Stimulated activated naive CD8-positive, alpha-beta T cell treated with anti-CD3 and anti-CD28 coated beads, Interleukin-15, Interleukin-2, amounts not matched to agents 100 ng/mL and 50 ng/mL, for 24 hours (primary cell): ENCODE measurements around the gene CIB4.

ENCODE experiments used
- H3K27ac Mint-ChIP-seq: one replicate; pipeline ENCODE4 v1.8.0; 2021; ENCODE audit warnings: mild to moderate bottlenecking, mixed read lengths
- H3K27me3 Mint-ChIP-seq: one replicate; pipeline ENCODE4 v1.8.0; 2021; ENCODE audit warnings: mixed read lengths
- H3K36me3 Mint-ChIP-seq: one replicate; pipeline ENCODE4 v1.8.0; 2021; ENCODE audit warnings: low read depth, mixed read lengths
- H3K4me1 Mint-ChIP-seq: one replicate; pipeline ENCODE4 v1.8.0; 2021; ENCODE audit warnings: low read depth, mixed read lengths
- H3K4me3 Mint-ChIP-seq: one replicate; pipeline ENCODE4 v1.8.0; 2021; ENCODE audit warnings: mild to moderate bottlenecking, mixed read lengths
- H3K9me3 Mint-ChIP-seq: one replicate; pipeline ENCODE4 v1.8.0; 2021; ENCODE audit warnings: mixed read lengths

CIB4 gene

GRCh38 chr2:26582890-26583289, 58.3 kb downstream of the CIB4 start:
- H3K27ac Mint-ChIP-seq: no peak overlapping the region
- no peak overlapping the region for H3K4me3 Mint-ChIP-seq
- H3K9me3 Mint-ChIP-seq: no peaks in the 10 kb centered on the region
- no peaks in the 10 kb centered on the region for H3K36me3 Mint-ChIP-seq
- no peaks in the 10 kb centered on the region for H3K4me1 Mint-ChIP-seq
- peaks cover 19% of the 10 kb centered on the region for H3K27me3 Mint-ChIP-seq

GRCh38 chr2:26581991-26582842, 58.9 kb downstream of the CIB4 start:
- Mint-ChIP-seq H3K4me1 (no peaks in the 10 kb centered on the region), H3K27me3 (peaks cover 19% of the 10 kb centered on the region), H3K27ac (no peak overlapping the region), H3K36me3 (no peaks in the 10 kb centered on the region), H3K9me3 (no peaks in the 10 kb centered on the region), H3K4me3 (no peak overlapping the region)

DNA sequence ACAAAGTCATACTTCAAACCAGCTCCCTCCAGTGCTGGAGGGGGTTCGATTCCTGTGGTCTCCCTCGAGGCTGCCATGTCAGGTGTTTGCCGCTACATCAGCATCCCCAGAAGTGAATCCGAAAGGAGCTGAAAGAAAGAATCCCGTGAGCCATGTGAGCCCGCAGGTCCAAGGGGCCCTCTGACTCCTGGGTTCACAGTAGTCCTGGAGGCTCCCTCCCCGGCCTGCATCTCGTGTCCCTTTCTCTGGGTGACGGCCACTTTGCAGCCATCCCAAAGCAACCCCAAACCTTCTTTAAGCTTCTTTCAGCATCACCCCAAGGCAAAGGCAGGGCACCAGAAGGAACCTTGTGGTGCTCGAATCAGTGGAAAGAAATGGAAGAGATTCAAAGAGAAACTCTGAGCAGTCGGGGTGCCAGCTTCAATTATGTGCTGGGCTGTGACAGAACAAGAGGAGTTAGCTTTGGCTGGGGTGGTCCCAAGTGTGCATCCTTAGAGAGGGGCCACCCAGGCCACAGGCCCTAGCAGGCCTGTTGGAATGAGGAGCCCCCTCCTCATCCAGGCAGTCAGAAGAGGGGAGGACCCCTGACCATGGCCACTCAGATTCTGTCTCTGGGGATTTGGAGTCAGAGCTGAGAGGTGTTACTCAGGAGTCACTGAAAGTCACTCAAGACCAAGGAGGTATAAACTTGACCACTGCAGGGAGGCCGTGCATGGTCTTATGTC, 59.7 kb downstream of the CIB4 start:
- no peaks in the 10 kb centered on the region for H3K4me1 Mint-ChIP-seq
- H3K36me3 Mint-ChIP-seq: no peaks in the 10 kb centered on the region
- H3K27ac Mint-ChIP-seq: no peak overlapping the region
- peaks cover 17% of the 10 kb centered on the region for H3K27me3 Mint-ChIP-seq
- no peaks in the 10 kb centered on the region for H3K9me3 Mint-ChIP-seq
- no peak overlapping the region for H3K4me3 Mint-ChIP-seq

- H3K36me3 Mint-ChIP-seq: no peaks in the 10 kb centered on the region
- H3K9me3 Mint-ChIP-seq: no peaks in the 10 kb centered on the region
- H3K27ac Mint-ChIP-seq: no peak overlapping the region
- peaks cover 10% of the 10 kb centered on the region for H3K27me3 Mint-ChIP-seq
- no peak overlapping the region for H3K4me3 Mint-ChIP-seq
- no peaks in the 10 kb centered on the region for H3K4me1 Mint-ChIP-seq
Measured at GRCh38 chr2:26580751-26581150, 60.4 kb downstream of the CIB4 start.

- H3K36me3 Mint-ChIP-seq: no peaks in the 10 kb centered on the region
- no peak overlapping the region for H3K27ac Mint-ChIP-seq
- H3K4me1 Mint-ChIP-seq: no peaks in the 10 kb centered on the region
- H3K4me3 Mint-ChIP-seq: no peak overlapping the region
- no peaks in the 10 kb centered on the region for H3K9me3 Mint-ChIP-seq
- H3K27me3 Mint-ChIP-seq: peaks cover 7% of the 10 kb centered on the region
Measured at GRCh38 chr2:26580151-26580550, 61.0 kb downstream of the CIB4 start.

DNA sequence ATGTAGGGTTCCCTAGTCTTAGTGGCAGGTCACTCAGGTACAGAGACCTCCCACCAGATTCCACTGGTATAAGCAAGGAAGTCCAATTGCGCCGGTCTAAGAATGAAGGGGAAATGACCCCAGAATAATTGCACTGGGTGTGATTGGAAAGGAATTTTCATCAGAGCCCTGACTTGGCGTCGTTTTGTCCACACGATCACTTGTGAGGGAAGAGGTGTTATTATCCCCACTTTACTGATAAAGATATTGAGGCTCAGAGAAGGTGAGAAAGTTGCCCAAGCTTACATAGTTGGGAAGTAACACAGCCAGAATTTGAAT, 61.5 kb downstream of the CIB4 start:
- H3K4me1 Mint-ChIP-seq: no peaks in the 10 kb centered on the region
- no peaks in the 10 kb centered on the region for H3K9me3 Mint-ChIP-seq
- peaks cover 7% of the 10 kb centered on the region for H3K27me3 Mint-ChIP-seq
- H3K27ac Mint-ChIP-seq: no peak overlapping the region
- H3K36me3 Mint-ChIP-seq: no peaks in the 10 kb centered on the region
- H3K4me3 Mint-ChIP-seq: no peak overlapping the region

DNA sequence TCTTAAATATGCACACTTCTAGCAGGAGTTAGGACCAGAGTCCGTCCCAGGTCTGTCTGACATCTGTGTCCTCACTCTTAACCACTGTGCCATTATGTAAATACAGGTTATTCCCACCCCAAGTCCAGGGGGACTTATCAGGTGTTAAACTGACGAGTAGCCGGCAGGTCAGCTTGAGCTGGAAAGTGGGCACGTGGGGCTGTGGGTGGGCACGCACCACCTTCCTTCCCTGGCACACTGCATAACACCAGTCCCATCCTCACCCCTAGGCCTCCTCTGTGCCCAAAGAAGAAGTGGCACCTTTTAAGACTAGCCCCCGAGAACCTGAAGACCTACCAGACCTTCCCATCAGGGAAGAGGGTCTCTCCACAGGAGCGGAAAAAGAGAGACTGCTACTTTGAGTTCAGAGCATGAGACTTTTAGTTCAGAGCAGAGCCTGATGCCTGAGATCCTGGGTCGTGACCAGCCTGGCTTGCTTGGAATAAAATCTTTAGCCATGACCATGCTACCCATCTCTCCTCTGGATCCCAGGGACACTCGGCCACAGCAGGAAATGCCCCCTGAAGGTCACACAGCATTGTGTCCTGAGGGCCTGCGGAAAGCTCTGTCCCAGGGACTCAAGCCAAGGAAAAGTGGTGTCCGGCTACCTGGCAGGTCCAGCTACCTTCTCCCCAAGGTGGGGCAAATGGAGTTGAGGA, 62.0 kb downstream of the CIB4 start:
- Mint-ChIP-seq H3K36me3 (no peaks in the 10 kb centered on the region), H3K4me1 (no peaks in the 10 kb centered on the region), H3K4me3 (no peak overlapping the region), H3K27me3 (peaks cover 7% of the 10 kb centered on the region), H3K9me3 (no peaks in the 10 kb centered on the region), H3K27ac (no peak overlapping the region)

DNA sequence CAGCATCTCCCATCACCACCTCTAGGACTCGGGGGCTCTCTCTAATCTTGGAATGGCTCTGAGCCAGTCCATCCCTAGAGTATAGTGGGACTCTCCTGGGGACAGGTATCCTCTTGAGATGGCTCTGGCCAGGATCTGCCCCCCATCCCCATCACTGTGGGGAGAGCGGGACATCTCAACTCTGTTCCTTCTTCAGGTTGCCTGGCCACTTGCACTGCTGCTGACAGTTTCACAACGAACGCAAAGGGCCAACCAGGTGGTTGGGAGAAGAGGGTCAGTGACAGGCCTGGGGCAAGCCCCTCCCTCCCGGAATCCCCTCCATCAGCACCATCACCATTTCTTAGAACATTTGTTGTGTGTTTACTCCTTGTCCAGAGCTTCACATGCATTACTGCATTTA, 62.6 kb downstream of the CIB4 start:
- Mint-ChIP-seq H3K36me3 (no peaks in the 10 kb centered on the region), H3K27me3 (peaks cover 7% of the 10 kb centered on the region)

DNA sequence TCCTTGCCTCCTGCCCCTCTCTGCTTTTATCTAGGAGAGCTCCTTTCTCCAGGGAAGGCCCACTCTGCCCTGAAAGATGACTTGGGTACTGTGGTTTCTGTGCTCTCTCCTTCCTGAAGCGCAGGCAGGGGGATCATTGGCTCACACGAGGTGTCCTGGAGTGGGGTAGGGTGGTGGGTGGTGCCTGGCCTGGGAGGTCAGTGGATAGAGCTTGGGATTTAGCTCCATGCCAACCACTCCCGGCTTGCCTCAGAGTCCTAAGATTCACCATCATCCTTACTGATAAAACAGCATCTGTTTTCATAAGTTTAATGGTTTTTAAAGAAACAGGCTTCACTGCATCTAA, 63.1 kb downstream of the CIB4 start:
- Mint-ChIP-seq H3K4me1 (no peaks in the 10 kb centered on the region), H3K4me3 (no peak overlapping the region), H3K27me3 (peaks cover 7% of the 10 kb centered on the region), H3K36me3 (no peaks in the 10 kb centered on the region), H3K9me3 (no peaks in the 10 kb centered on the region), H3K27ac (no peak overlapping the region)

More for the DNA sequence above, 62.6 kb downstream of the CIB4 start:
- no peaks in the 10 kb centered on the region for H3K9me3 Mint-ChIP-seq
- H3K27ac Mint-ChIP-seq: no peak overlapping the region
- H3K4me1 Mint-ChIP-seq: no peaks in the 10 kb centered on the region
- H3K4me3 Mint-ChIP-seq: no peak overlapping the region

DNA sequence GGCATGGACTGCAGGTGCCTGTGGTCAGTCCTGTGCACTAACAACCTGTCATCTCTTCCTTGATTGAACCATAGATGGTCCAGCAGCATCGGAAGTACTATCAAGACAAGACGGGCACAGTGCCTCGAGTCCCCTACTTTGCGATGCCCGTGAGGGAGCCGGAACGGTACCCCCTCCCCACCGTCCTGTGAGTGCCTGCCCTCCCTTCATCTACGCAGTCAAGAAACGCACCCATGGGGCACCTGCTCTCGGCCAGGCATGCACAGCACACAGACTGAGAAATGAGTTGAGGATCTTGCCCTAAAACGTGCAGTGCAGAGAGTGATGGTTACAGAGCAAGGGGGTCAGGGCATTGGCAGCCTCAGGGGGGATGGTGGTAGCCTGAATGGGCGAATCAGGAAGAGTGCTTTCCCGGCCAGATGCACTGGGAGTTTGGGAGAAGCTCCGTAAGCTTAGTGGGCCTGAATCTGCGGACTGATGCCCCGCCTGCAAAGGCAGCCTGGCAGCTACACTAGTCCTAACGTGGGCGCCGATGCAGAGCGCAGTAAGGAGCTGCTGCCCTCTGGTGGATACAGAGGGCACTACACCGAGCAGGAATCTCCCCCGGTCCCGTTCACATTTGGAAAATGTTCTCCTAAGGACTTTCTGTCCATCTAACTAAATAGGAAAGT, 63.6 kb downstream of the CIB4 start:
- peaks cover 7% of the 10 kb centered on the region for H3K27me3 Mint-ChIP-seq
- H3K27ac Mint-ChIP-seq: no peak overlapping the region
- no peak overlapping the region for H3K4me3 Mint-ChIP-seq
- H3K4me1 Mint-ChIP-seq: no peaks in the 10 kb centered on the region
- no peaks in the 10 kb centered on the region for H3K9me3 Mint-ChIP-seq
- H3K36me3 Mint-ChIP-seq: no peaks in the 10 kb centered on the region

GRCh38 chr2:26576565-26577441, 64.4 kb downstream of the CIB4 start:
- peaks cover 7% of the 10 kb centered on the region for H3K27me3 Mint-ChIP-seq

DNA sequence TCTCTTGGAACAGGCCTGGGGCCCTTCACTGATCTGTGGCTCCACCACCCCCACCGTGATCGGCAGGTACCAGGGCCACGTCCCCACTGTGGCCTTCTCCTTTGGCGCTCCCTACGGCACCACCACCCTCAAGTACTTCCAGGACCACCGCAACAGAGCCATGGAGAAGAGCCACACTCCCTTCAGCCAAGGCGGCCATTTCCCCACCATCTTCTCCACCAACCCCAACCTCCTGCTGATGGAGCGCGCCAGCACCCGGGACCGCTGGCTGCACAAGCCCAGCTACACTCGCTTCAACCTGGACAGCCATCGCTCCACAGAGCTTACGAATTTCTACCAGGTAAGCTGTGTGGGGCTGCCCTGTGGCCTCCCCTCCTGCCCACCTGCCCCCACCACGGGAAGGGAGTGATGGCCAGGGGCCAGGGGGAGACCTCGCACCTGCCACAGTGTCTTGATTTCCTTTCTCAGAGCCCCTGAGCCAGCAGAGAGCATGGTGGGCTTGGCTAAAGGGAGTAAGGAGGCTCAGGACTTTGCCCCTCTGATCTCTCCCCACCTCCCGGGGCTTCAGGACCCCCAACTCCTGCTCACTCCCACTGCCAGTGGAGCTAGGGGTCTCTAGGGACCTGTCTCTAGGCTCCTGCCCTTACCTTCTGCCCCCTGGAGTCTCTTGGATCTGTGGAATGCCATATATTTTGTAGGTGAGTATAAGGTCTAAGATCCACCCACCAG, 65.2 kb downstream of the CIB4 start:
- Mint-ChIP-seq H3K4me3 (no peak overlapping the region), H3K27me3 (peaks cover 7% of the 10 kb centered on the region), H3K27ac (no peak overlapping the region), H3K9me3 (no peaks in the 10 kb centered on the region), H3K4me1 (no peaks in the 10 kb centered on the region), H3K36me3 (no peaks in the 10 kb centered on the region)

More at GRCh38 chr2:26576565-26577441, 64.4 kb downstream of the CIB4 start:
- Mint-ChIP-seq H3K9me3 (no peaks in the 10 kb centered on the region), H3K4me3 (no peak overlapping the region), H3K36me3 (no peaks in the 10 kb centered on the region), H3K27ac (no peak overlapping the region), H3K4me1 (no peaks in the 10 kb centered on the region)

- H3K27me3 Mint-ChIP-seq: peaks cover 14% of the 10 kb centered on the region
- H3K9me3 Mint-ChIP-seq: no peaks in the 10 kb centered on the region
- H3K27ac Mint-ChIP-seq: no peak overlapping the region
- no peak overlapping the region for H3K4me3 Mint-ChIP-seq
- H3K4me1 Mint-ChIP-seq: no peaks in the 10 kb centered on the region
- H3K36me3 Mint-ChIP-seq: no peaks in the 10 kb centered on the region
Measured at GRCh38 chr2:26574900-26575560, 66.1 kb downstream of the CIB4 start.
